ENCODE data around the gene PEX5. TPM values are rescaled to one million over a fixed set of nuclear protein-coding genes. Genes with fewer than 3 reads are reported as not detected.
"Not testable (repeated sequence)": the region's sequence is repeated elsewhere in the genome, so short reads cannot be mapped to it uniquely, and the experiment has no call there.

The PEX5 gene
- total and polyA plus RNA-seq, 8 donors, result 14.9 to 37.7 (median 28.8) TPM

DNA sequence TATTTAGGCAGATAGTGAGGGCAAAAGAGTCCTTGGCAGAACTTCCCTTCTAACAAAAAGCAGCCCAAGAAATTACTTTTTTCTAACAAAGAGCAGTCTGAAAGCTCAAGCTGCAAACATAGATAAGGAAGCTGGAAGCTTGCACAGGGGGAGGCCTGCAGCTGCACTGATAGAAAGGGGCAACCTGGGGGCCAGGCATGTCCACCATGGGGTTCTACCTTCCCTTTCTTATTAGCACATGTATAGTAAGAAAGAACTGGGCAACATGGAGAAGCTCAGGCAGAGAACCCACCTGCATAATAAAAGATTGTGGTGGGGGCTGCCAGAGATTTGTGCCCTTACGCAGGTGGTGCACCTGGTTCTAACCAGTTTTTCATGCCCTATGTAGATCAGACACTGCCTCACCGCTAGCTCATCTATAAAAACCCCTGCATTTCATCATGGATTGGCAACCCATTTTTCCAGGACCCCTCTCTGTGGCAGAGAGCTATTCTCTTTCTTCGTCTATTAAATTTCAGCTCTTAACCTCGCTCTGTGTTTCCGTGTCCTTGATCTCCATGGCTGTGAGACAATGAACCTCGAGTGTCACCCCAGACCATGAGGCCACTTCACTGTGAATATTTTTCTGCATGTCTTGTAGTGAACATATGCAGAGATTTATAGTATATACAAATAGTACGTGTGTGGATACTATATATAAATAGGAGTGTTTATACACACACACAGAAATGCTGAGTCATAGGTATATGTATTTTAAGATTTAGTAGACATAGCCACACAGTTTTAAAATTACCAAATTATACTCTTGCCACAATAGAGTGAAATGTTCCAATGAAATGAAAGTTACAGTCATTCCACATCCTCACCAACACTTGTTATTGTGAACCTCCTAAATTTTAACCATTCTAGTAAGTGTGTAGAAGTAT is 53.0 kb downstream of the PEX5 start:
- no peaks in the 10 kb centered on the region for H3K36me3 ChIP-seq
- H3K27ac ChIP-seq, result no peak overlapping the region
- H3K27me3 ChIP-seq, result no peaks in the 10 kb centered on the region
- TF ChIP-seq, protein P1, sequence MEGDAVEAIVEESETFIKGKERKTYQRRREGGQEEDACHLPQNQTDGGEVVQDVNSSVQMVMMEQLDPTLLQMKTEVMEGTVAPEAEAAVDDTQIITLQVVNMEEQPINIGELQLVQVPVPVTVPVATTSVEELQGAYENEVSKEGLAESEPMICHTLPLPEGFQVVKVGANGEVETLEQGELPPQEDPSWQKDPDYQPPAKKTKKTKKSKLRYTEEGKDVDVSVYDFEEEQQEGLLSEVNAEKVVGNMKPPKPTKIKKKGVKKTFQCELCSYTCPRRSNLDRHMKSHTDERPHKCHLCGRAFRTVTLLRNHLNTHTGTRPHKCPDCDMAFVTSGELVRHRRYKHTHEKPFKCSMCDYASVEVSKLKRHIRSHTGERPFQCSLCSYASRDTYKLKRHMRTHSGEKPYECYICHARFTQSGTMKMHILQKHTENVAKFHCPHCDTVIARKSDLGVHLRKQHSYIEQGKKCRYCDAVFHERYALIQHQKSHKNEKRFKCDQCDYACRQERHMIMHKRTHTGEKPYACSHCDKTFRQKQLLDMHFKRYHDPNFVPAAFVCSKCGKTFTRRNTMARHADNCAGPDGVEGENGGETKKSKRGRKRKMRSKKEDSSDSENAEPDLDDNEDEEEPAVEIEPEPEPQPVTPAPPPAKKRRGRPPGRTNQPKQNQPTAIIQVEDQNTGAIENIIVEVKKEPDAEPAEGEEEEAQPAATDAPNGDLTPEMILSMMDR (IDR thresholded peaks at IDR 0.05), result no peak
- 69 to 78% methylated on average over 7 of the region's 7 CpGs for WGBS, 2 donors
- H3K9me3 ChIP-seq, result no peaks in the 10 kb centered on the region
- H3K4me1 ChIP-seq, result no peaks in the 10 kb centered on the region
- ATAC-seq (no peak), DNase-seq (no peak), FAIRE-seq (no peak)
- H3K4me3 ChIP-seq, result no peak overlapping the region
- intact Hi-C loops (cut with DNase I), result no loop called here

- WGBS, 2 donors, result 71 to 90% methylated on average over 19 to 20 of the region's 22 CpGs
- H3K4me1 ChIP-seq; FAIRE-seq; H3K9me3 ChIP-seq; DNase-seq; H3K4me3 ChIP-seq; H3K27ac ChIP-seq; intact Hi-C loops (cut with DNase I); H3K27me3 ChIP-seq; ATAC-seq; H3K36me3 ChIP-seq: not testable (repeated sequence)
Observed at GRCh38 chr12:7251328-7251996, 62.0 kb downstream of the PEX5 start.

DNA sequence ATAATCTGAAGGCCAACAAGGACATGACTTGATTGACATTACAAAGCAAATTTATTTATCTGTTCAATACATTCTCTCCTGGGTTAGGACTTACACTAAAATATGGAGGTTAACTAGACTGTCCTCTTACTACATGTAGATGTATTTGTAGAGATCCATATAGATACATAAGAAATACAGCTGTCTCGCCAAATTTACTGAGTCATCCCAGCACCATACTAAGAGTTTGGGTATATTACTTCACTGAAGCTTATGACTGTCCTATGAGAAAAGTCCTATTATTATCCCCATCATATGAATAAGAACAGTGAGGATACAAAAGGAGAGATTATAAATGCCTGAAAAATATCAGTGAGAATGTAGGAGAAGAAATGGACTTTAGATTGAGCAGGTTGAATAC is 69.6 kb downstream of the PEX5 start:
- ATAC-seq (no peak), DNase-seq (no peak), FAIRE-seq (no peak)
- Histone ChIP-seq H3K27me3 (no peaks in the 10 kb centered on the region), H3K9me3 (no peaks in the 10 kb centered on the region), H3K27ac (no peak overlapping the region), H3K4me1 (no peaks in the 10 kb centered on the region), H3K36me3 (no peaks in the 10 kb centered on the region), H3K4me3 (no peak overlapping the region)
- WGBS, 2 donors, result 76 to 85% methylated on average over 1 of the region's 1 CpG
- TF ChIP-seq, protein P1 (IDR thresholded peaks at IDR 0.05), result no peak
- intact Hi-C loops (cut with DNase I), result no loop called here

Other genes starting within 250 kb of the PEX5 start
- gene RNU7-1, start 245.9 kb upstream of the PEX5 start, total RNA-seq, result not detected
- gene RNU7-1, start 245.9 kb upstream of the PEX5 start, polyA plus RNA-seq, result not detected
- gene C12orf57, start 245.7 kb upstream of the PEX5 start, total RNA-seq, result 100 to 1,000 TPM in 2 of 6 donors, 10 to 100 TPM in 4; 86.8 to 154 (median 97.6) TPM
- gene C12orf57, start 245.7 kb upstream of the PEX5 start, polyA plus RNA-seq, result 100 to 1,000 TPM; 176 to 314 TPM
- gene PTPN6, start 238.3 kb upstream of the PEX5 start, total RNA-seq, result 10 to 100 TPM; 13.3 to 37.9 (median 17.8) TPM
- 10 to 100 TPM; 48.7 to 53.1 TPM for gene PTPN6, start 238.3 kb upstream of the PEX5 start, polyA plus RNA-seq
- gene PHB2, start 219.0 kb upstream of the PEX5 start, total RNA-seq, result 100 to 1,000 TPM in 3 of 6 donors, 10 to 100 TPM in 3; 79.7 to 139 (median 101) TPM
- gene PHB2, start 219.0 kb upstream of the PEX5 start, polyA plus RNA-seq, result 10 to 100 TPM; 74.7 to 91.9 TPM
- gene EMG1, start 218.8 kb upstream of the PEX5 start, total RNA-seq, result 10 to 100 TPM in 5 of 6 donors, 1 to 10 TPM in 1; 8.9 to 20.2 (median 17.0) TPM
- gene EMG1, start 218.8 kb upstream of the PEX5 start, polyA plus RNA-seq, result 10 to 100 TPM in 1 of 2 donors, 1 to 10 TPM in 1; 9.4 to 12.9 TPM
- gene LPCAT3, start 171.2 kb upstream of the PEX5 start, total RNA-seq, result 10 to 100 TPM; 22.4 to 36.5 (median 32.4) TPM
- gene LPCAT3, start 171.2 kb upstream of the PEX5 start, polyA plus RNA-seq, result 10 to 100 TPM; 23.0 to 32.6 TPM
- gene C1S, start 129.0 kb upstream of the PEX5 start, total RNA-seq, result 100 to 1,000 TPM in 1 of 6 donors, 10 to 100 TPM in 5; 20.4 to 162 (median 58.8) TPM
- 10 to 100 TPM; 36.5 to 47.2 TPM for gene C1S, start 129.0 kb upstream of the PEX5 start, polyA plus RNA-seq
- 100 to 1,000 TPM in 2 of 6 donors, 10 to 100 TPM in 4; 20.2 to 212 (median 66.8) TPM for gene C1R, start 97.2 kb upstream of the PEX5 start, total RNA-seq
- 10 to 100 TPM; 54.9 to 66.1 TPM for gene C1R, start 97.2 kb upstream of the PEX5 start, polyA plus RNA-seq
- gene C1RL, start 80.5 kb upstream of the PEX5 start, total RNA-seq, result 10 to 100 TPM; 36.8 to 57.7 (median 44.7) TPM
- 10 to 100 TPM; 36.5 to 60.5 TPM for gene C1RL, start 80.5 kb upstream of the PEX5 start, polyA plus RNA-seq
- gene RBP5, start 60.8 kb upstream of the PEX5 start, total RNA-seq, result 1 to 10 TPM in 5 of 6 donors, under 1 TPM in 1; 0.73 to 3.2 (median 2.2) TPM
- 1 to 10 TPM; 3.9 to 7.8 TPM for gene RBP5, start 60.8 kb upstream of the PEX5 start, polyA plus RNA-seq
- 10 to 100 TPM in 5 of 6 donors, 1 to 10 TPM in 1; 7.8 to 26.2 (median 13.1) TPM for gene CLSTN3, start 59.3 kb upstream of the PEX5 start, total RNA-seq
- gene CLSTN3, start 59.3 kb upstream of the PEX5 start, polyA plus RNA-seq, result 10 to 100 TPM; 21.6 to 25.8 TPM
- gene ACSM4, start 114.4 kb downstream of the PEX5 start, total RNA-seq, result not detected
- not detected for gene ACSM4, start 114.4 kb downstream of the PEX5 start, polyA plus RNA-seq